ENCODE measurements around the gene NDUFS6. TPM values are rescaled to one million over a fixed set of nuclear protein-coding genes. Genes with fewer than 3 reads are reported as not detected.

Gene NDUFS6
- total RNA-seq, 4 donors from 2014 or later, result 22.0 to 86.9 (median 49.7) TPM

DNA sequence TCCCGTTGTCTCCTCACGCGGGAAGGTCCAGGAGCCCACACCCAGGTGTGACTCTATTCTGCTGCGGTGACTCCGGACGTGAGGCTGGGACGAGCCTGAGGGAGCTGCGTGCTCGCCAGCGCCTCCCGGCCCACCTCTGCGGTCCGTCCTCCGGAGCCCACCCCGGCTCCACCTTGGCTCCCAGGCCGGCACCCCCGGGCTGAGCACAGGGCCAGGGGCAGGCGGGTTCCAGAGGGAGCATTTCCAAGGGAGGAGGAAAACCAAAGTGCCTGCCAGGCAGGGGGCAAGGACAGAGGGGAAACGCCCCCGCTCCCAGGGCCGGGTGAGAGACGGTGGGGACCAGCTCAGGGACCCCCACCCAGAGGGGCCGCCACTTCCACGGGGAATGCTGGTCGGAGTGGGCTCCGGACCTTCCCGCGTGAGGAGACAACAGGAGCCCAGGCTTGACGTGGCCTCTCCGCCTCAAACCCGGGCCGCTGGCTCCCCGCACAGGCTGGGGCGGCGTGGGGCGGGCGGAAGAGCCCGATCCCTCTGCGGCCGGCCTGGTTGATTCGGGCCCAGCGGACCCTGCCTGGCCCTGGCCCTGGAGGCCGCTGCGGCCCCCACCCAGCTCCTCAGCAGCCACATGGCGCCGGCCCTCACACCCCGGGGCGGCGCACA is 55.5 kb downstream of the NDUFS6 start:
- DNase-seq (ENCODE audit: low spot score in 2 of 2), result no peak
- H3K4me3 ChIP-seq (ENCODE audit: low read depth, poor library complexity, severe bottlenecking), result no peak overlapping the region
- intact Hi-C loops (cut with DNase I; ENCODE audit: low total_unique reads), result no loop called here
- WGBS, 2 donors, result 39 to 74% methylated on average over 28 to 35 of the region's 49 CpGs
- TF ChIP-seq, protein P1, sequence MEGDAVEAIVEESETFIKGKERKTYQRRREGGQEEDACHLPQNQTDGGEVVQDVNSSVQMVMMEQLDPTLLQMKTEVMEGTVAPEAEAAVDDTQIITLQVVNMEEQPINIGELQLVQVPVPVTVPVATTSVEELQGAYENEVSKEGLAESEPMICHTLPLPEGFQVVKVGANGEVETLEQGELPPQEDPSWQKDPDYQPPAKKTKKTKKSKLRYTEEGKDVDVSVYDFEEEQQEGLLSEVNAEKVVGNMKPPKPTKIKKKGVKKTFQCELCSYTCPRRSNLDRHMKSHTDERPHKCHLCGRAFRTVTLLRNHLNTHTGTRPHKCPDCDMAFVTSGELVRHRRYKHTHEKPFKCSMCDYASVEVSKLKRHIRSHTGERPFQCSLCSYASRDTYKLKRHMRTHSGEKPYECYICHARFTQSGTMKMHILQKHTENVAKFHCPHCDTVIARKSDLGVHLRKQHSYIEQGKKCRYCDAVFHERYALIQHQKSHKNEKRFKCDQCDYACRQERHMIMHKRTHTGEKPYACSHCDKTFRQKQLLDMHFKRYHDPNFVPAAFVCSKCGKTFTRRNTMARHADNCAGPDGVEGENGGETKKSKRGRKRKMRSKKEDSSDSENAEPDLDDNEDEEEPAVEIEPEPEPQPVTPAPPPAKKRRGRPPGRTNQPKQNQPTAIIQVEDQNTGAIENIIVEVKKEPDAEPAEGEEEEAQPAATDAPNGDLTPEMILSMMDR (IDR thresholded peaks at IDR 0.05), result no peak
- no peak for TF ChIP-seq POLR2A (IDR thresholded peaks at IDR 0.05)

DNA sequence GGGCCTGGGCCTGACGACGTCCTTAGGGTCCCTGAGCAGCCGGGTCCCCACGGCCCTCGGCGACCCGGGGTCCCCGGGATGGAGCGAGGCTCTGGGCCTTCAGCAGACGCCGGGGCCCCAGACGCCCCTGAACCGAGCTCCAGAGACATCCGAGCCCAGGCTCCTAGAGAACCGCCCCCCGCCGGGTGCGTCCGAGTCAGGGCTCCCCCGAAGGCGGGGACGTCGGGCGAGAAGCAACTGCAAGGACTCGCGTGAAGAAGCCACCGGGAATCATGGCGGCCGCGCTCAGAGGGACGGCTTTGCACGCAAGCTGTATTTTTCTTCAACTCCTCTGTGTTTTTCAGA is 56.0 kb downstream of the NDUFS6 start:
- 55 to 92% methylated on average over 19 to 32 of the region's 32 CpGs for WGBS, 2 donors
- TF ChIP-seq, protein P1 (IDR thresholded peaks at IDR 0.05), result no peak
- no peak for TF ChIP-seq POLR2A (IDR thresholded peaks at IDR 0.05)

DNA sequence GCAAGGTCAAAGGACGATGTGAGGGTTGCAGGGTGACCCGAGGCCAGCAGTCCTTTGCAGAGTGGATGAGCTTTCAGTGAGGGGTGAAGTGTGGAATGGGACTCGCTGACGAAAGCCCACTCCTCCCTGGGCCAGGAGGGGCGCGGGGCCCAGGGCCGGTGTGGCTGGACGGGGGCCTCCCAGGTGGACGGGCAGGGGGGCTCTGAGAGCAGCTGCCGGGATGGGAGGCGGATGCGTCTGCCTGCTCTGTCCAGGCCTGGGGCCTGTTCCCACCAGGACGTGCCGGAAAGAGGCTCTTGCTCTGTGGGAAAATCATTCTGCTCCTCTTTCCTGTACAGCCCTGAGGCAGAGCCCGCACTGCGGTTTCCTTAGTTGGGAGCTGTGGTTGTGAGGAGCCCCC is 57.2 kb downstream of the NDUFS6 start:
- no peak for DNase-seq (ENCODE audit: low spot score in 2 of 2)
- WGBS, 2 donors, result 94 to 97% methylated on average over 12 to 16 of the region's 16 CpGs
- H3K4me3 ChIP-seq (ENCODE audit: low read depth, poor library complexity, severe bottlenecking), result no peak overlapping the region
- intact Hi-C loops (cut with DNase I; ENCODE audit: low total_unique reads), result no loop called here
- TF ChIP-seq, protein P1 (IDR thresholded peaks at IDR 0.05), result no peak
- no peak for TF ChIP-seq POLR2A (IDR thresholded peaks at IDR 0.05)

More for the DNA sequence above, 56.0 kb downstream of the NDUFS6 start:
- no peak overlapping the region for H3K4me3 ChIP-seq (ENCODE audit: low read depth, poor library complexity, severe bottlenecking)
- DNase-seq (ENCODE audit: low spot score in 2 of 2), result no peak
- intact Hi-C loops (cut with DNase I; ENCODE audit: low total_unique reads), result no loop called here

DNA sequence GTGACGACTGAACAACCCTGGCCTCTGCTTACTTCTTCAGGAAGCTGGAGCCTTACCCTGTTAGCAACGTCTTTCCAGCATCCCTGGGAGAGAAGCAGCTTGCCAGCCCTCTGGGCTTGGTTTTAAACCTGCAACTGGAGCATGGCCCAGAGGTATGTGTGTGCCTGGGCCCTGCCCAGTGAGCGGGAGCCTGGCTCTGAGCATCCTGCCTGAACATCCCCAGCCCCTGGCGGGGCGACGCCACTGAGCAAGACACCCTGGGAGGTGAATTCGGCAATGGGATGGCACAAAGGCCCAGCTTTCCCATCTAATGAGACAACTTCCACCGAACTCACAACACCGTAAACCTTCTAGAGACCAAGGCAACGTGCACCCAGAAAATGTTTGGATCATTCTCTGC is 57.9 kb downstream of the NDUFS6 start:
- TF ChIP-seq, protein P1 (IDR thresholded peaks at IDR 0.05), result no peak
- no peak for TF ChIP-seq POLR2A (IDR thresholded peaks at IDR 0.05)
- WGBS, 2 donors, result 65 to 70% methylated on average over 10 of the region's 10 CpGs
- DNase-seq (ENCODE audit: low spot score in 2 of 2), result no peak
- no peak overlapping the region for H3K4me3 ChIP-seq (ENCODE audit: low read depth, poor library complexity, severe bottlenecking)
- intact Hi-C loops (cut with DNase I; ENCODE audit: low total_unique reads), result no loop called here

DNA sequence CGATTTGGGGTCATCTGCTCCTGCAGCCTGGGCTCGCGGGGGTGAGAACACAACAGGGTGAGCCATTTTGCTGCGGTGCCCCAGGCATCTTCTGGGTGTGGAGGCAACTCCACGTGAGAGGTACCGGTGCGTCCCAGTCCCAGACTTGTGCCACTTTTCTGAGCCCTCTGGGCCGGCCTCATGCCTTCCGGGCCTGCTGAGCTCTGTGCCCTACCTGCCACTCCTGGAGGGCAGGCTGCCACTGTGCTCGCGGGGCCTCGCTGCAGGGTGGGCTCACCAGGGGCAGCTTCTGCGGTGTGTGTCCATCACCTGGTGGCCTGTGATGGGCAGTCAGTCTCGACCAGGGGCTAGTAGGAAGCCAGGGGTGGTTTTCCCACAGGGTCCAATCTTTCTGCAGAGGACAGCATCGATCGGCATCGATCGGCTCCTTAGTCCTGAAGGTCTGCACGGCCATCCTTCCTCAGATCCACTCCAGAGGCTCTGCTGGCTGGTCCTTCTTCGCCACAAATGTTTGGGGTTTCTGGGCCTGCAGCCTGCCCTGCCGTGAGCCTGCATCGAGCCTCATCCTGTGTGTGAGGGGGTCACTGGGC is 58.9 kb downstream of the NDUFS6 start:
- TF ChIP-seq, protein P1 (IDR thresholded peaks at IDR 0.05), result no peak
- no peak for TF ChIP-seq POLR2A (IDR thresholded peaks at IDR 0.05)
- WGBS, 2 donors, result 86 to 88% methylated on average over 16 to 22 of the region's 22 CpGs
- no peak overlapping the region for H3K4me3 ChIP-seq (ENCODE audit: low read depth, poor library complexity, severe bottlenecking)
- no peak for DNase-seq (ENCODE audit: low spot score in 2 of 2)
- intact Hi-C loops (cut with DNase I; ENCODE audit: low total_unique reads), result no loop called here

Measured in lower leg skin (tissue), 4 donors.